Thyroid gland (tissue), 4 donors: ENCODE data around the gene THAP7. TPM values are rescaled to one million over a fixed set of nuclear protein-coding genes. Genes with fewer than 3 reads are reported as not detected.
A peak's percentile ranks its signal among the peaks of the same experiment; 100 is the strongest.

Source experiments
- DNase-seq, 2 donors: peaks; one replicate each; pipeline ENCODE4 v3.0.0-alpha.2; 2019
- H3K27ac ChIP-seq, 3 donors: fragments of 200-600 bp; sonication (generic); 1 replicate in 2 of 3; 2 replicates in 1 of 3; pipeline ENCODE4 v1.5.1; 2016 to 2019; ENCODE audit warnings: mild to moderate bottlenecking in 1 of 3, moderate library complexity in 1 of 3
- H3K27me3 ChIP-seq: fragments of 200-600 bp; sonication (generic); one replicate; pipeline ENCODE4 v1.5.1; 2019
- H3K36me3 ChIP-seq, 2 donors: fragments of 200-600 bp; sonication (generic); one replicate each; pipeline ENCODE4 v1.5.1; 2016 to 2019
- H3K4me1 ChIP-seq, 2 donors: fragments of 200-600 bp; sonication (generic); one replicate each; pipeline ENCODE4 v1.5.1; 2017 to 2019
- H3K4me3 ChIP-seq, 3 donors: fragments of 200-600 bp; sonication (generic); replicated peaks in 1 of 3; 1 replicate in 2 of 3; 2 replicates in 1 of 3; pipeline ENCODE4 v1.5.1; 2016; ENCODE audit warnings: mild to moderate bottlenecking in 1 of 3
- H3K9me3 ChIP-seq: fragments of 200-600 bp; sonication (generic); one replicate; pipeline ENCODE4 v1.5.1; 2017
- POLR2A ChIP-seq, 2 donors: fragments of 450-650 bp; IDR thresholded peaks; one replicate each; pipeline ENCODE4 v1.6.1; 2017; ENCODE audit warnings: antibody characterized with exemption in 2 of 2, mild to moderate bottlenecking in 2 of 2, moderate library complexity in 1 of 2
- WGBS, 2 donors: methylation state at CpG; one replicate each; pipeline ENCODE4 v1.1.5; 2017; 5-methylcytosine and 5-hydroxymethylcytosine counted together
- intact Hi-C: fragments of 100-400 bp; cut with DNase I; formaldehyde crosslinking; loops from one replicate; pipeline ENCODE4 v1.15.1; 2023
- total RNA-seq, 4 donors: library from RNA; depleted of rRNA; stranded (reverse); fragments of >200 nt; gene quantifications; one replicate each; pipeline ENCODE4 v1.2.3, GENCODE V29; 2016
- TF ChIP-seq, protein P1 (sequence below), 6 experiments: fragments of 200-600 bp in 3 of 6; fragments of 450-650 bp in 3 of 6; sonication (generic) in 3 of 6; IDR thresholded peaks; one replicate each; pipeline ENCODE4 v1.5.1; 2016 to 2019; ENCODE audit warnings: antibody characterized with exemption in 6 of 6, mild to moderate bottlenecking in 2 of 6, inconsistent platforms in 1 of 6, moderate library complexity in 1 of 6

THAP7 gene
- total RNA-seq, 4 donors from 2014 or later: 51.0 to 75.0 (median 58.9) TPM

DNA sequence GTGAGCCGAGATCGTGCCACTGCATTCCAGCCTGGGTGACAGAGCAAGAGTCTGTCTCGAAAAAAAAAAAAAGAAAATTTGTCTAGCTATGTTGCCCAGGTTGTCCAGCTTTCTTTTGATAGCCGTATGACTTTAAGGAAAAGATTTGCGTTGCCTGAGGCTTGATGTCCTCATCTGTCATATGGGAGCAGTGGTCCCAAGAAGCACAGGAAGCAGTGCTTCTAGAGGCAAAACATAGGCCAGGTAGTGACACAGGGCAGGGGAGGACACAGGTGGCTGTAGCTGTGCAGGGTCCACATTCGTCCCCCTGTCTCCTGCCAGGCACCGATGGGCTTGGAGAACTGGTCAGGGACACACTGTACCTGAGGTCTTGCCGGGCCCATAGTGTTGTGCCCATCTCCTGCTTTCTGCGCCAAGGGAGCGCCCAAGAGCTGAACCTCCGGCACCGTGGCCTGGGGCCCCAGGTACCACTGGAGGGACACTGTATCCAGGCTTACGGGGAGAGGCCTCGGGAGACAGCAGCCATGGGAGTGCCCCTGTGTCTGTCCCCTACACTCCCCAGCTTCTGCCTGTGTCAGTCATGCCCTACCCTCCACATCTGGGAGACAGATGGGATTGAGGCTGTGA, 45.2 kb upstream of the THAP7 start:
- TF ChIP-seq, protein P1, sequence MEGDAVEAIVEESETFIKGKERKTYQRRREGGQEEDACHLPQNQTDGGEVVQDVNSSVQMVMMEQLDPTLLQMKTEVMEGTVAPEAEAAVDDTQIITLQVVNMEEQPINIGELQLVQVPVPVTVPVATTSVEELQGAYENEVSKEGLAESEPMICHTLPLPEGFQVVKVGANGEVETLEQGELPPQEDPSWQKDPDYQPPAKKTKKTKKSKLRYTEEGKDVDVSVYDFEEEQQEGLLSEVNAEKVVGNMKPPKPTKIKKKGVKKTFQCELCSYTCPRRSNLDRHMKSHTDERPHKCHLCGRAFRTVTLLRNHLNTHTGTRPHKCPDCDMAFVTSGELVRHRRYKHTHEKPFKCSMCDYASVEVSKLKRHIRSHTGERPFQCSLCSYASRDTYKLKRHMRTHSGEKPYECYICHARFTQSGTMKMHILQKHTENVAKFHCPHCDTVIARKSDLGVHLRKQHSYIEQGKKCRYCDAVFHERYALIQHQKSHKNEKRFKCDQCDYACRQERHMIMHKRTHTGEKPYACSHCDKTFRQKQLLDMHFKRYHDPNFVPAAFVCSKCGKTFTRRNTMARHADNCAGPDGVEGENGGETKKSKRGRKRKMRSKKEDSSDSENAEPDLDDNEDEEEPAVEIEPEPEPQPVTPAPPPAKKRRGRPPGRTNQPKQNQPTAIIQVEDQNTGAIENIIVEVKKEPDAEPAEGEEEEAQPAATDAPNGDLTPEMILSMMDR (IDR thresholded peaks at IDR 0.05): no peak
- TF ChIP-seq POLR2A (IDR thresholded peaks at IDR 0.05): no peak
- no peaks in the 10 kb centered on the region for H3K36me3 ChIP-seq
- H3K4me1 ChIP-seq: peaks cover 7 to 12% of the 10 kb centered on the region in 2 donors
- no peak overlapping the region for H3K4me3 ChIP-seq
- H3K27me3 ChIP-seq: no peaks in the 10 kb centered on the region
- no peak overlapping the region for H3K27ac ChIP-seq
- intact Hi-C loops: no loop called here
- 90 to 93% methylated on average over 14 of the region's 14 CpGs for WGBS, 2 donors
- H3K9me3 ChIP-seq: no peaks in the 10 kb centered on the region
- no peak for DNase-seq

DNA sequence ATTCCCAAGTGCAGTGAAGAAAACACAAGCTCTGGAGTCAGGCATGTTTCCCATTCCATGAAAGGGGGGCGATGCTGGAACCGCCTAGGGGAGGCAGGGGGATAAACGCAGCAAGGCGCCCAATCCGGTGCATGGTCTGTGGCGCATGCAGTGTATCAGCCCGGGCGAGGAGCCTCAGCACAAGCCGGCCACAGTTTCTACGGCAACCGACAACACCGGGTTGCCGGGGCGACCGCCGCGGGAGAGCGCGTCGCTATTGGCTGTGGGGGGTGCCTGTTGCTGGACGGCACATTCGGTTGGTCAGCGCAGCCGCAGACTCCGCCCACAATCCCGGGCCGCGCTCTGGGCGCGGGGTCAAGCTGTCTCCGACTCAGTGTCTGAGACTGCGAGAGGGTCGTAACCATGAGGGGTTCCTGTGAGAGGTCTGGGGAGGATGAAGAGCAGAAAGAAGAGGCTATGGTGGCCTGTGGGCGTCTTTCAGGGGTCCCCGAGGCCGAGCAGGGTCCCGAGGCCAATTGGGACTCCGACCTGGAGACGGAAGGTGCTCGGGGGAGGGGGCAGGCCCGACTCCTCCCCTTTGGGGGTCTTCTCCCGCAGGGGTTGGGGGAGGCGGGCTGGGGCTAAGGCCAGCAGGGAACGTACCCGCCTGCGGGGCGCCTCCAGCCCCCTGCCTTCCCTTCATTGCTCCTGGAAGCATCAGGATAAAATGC, 43.8 kb upstream of the THAP7 start, which contains the start of gene LRRC74B:
Gene LRRC74B, plus strand, starts transcription at position 362 of the 710 bp plus-strand sequence. Its CDS starts 41 bp downstream, at position 403.
- peak; percentile 77 to 87 for DNase-seq
- WGBS, 2 donors: 8 to 31% methylated on average over 9 to 12 of the region's 47 CpGs
- Histone ChIP-seq H3K36me3 (no peaks in the 10 kb centered on the region), H3K4me3 (peak within 1 kb of the TSS in 1 of 3 donors; percentile 10), H3K27me3 (no peaks in the 10 kb centered on the region), H3K4me1 (peaks cover 7 to 12% of the 10 kb centered on the region in 2 donors), H3K9me3 (no peaks in the 10 kb centered on the region), H3K27ac (no peak within 1 kb of the TSS)
- intact Hi-C loops: no loop called here
- TF ChIP-seq, protein P1 (IDR thresholded peaks at IDR 0.05): no peak
- TF ChIP-seq POLR2A (IDR thresholded peaks at IDR 0.05): no peak

DNA sequence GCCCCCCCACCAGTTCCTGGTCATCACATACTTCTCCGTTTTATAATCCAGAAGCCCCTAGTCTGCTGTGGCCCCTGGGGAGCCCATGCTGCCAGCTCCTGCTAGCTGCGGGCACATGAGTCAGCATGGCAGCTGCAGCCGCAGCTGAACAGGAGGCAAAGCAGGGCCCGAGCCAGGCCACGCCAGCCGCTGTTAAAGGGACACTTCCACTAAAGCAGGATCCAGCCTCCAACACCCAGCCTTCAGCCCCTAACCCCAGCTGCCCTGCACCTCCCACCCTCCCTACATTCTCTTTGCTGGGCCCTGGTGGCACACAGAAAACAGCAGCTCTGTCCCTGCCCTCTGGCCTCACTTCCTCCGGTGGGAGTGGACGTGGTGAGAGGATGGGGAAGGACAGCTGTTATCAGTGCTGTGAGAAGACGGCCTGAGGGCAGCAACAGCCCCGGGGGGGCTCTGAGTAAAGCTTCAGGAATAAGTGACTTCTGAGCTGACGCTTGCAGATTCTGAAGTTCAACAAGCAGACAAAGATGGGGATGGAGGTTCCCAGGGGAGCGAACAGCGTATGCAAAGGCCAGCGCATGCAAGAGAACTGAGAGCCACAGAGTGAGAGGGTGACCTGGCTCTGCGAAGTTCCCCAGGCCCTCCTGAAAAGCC, 43.1 kb upstream of the THAP7 start:
- Histone ChIP-seq H3K36me3 (no peaks in the 10 kb centered on the region), H3K9me3 (no peaks in the 10 kb centered on the region), H3K4me3 (peak overlapping the region in 1 of 3 donors; percentile 10), H3K4me1 (peaks cover 7 to 12% of the 10 kb centered on the region in 2 donors), H3K27me3 (no peaks in the 10 kb centered on the region), H3K27ac (no peak overlapping the region)
- no peak for DNase-seq
- 23 to 46% methylated on average over 14 to 15 of the region's 15 CpGs for WGBS, 2 donors
- no peak for TF ChIP-seq POLR2A (IDR thresholded peaks at IDR 0.05)
- TF ChIP-seq, protein P1 (IDR thresholded peaks at IDR 0.05): no peak
- intact Hi-C loops: no loop called here

DNA sequence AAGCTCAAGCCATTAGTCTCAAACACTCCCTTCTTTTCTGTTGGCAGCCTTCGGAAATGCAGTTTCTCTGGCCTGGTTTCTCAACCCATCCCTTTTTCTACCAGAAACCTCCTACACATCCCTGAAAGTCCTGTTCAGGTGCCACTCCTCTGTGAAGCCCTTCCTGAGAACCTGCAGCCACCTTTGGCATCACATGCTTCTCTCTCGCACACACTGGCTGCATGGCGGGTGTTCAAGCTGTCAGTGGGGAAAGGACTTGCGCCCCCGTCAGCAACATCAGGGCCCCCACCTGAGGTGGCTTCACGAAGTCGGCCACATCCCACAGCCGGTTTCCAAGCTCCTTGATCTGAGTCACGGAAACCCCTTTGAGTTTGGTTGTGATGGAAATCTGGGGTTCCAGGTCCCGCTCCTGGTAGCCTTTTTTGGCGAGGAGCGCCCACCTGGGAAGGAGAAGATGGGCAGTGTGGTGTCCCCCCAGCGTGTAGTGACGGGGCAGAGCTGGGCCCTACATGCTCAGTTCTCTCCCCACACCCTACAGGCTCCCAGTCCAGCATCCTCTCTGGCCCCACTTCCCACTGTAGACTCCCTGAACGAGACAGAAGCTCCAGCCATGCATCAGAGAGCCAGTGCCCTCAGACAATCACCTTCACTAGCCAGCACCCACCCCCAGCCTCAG, 42.1 kb upstream of the THAP7 start:
- intact Hi-C loops: no loop called here
- no peak for DNase-seq
- no peaks in the 10 kb centered on the region for H3K9me3 ChIP-seq
- TF ChIP-seq, protein P1 (IDR thresholded peaks at IDR 0.05): no peak
- TF ChIP-seq POLR2A (IDR thresholded peaks at IDR 0.05): no peak
- H3K27ac ChIP-seq: no peak overlapping the region
- no peak overlapping the region for H3K4me3 ChIP-seq
- peaks cover 7 to 12% of the 10 kb centered on the region in 2 donors for H3K4me1 ChIP-seq
- WGBS, 2 donors: 88 to 95% methylated on average over 13 to 15 of the region's 15 CpGs
- no peaks in the 10 kb centered on the region for H3K36me3 ChIP-seq
- no peaks in the 10 kb centered on the region for H3K27me3 ChIP-seq
